GM18507 (cell line): ENCODE results near the gene AR.

ENCODE experiments used
- DNase-seq: peaks from one replicate; pipeline ENCODE4 v3.0.0; 2011; ENCODE audit warnings: low read depth; ENCODE audit not compliant: insufficient read length; ENCODE audit errors: extremely low spot score
- FAIRE-seq: peaks from 2 replicates; lab custom pipeline; 2011; peaks lifted over from hg19 to GRCh38; lab: Jason Lieb, UNC

The AR gene

DNA sequence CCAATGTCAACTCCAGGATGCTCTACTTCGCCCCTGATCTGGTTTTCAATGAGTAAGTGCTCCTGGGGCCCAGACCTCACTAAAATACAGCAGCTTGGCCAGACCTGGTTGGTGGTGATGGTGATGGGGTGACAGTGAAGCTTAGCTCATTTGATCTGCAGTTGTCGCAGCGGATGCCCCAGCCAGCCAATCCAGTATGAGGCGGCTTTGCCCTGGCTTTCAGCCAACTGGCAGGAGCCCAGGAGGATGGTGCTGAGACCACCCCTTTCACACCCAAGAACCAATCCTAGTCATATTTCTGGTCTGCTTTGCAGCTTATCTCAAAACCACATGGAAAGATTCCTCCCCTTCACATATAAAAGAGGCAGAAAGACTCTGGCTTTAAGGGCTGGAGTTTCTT is 173.8 kb downstream of the AR start:
- DNase-seq (no peak), FAIRE-seq (no peak)

- no peak for FAIRE-seq
Observed at GRCh38 chrX:67718926-67719325, 175.1 kb downstream of the AR start.

GRCh38 chrX:67720344-67720743 is 176.5 kb downstream of the AR start:
- DNase-seq (no peak), FAIRE-seq (no peak)

More at GRCh38 chrX:67718926-67719325, 175.1 kb downstream of the AR start:
- DNase-seq = no peak

DNA sequence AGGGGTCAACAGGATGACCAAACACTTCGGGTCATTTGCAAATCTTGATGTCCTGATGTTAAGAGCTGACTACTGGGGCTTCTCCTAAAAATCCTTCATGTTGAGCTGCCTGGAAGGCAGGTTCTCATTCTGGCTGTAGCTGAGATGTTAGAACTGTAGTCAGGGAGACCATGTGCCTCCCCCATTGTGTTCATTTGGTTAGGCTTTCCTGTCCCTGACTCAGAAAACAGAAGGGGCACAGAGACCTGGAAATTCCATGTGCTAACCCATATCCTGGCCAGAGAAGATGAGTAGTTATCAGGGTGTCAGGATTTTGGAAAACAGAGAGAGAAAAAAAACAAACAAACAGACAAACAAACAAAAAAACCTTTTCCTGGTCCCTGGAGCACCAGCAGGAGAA is 177.5 kb downstream of the AR start:
- FAIRE-seq = no peak
- no peak for DNase-seq

DNA sequence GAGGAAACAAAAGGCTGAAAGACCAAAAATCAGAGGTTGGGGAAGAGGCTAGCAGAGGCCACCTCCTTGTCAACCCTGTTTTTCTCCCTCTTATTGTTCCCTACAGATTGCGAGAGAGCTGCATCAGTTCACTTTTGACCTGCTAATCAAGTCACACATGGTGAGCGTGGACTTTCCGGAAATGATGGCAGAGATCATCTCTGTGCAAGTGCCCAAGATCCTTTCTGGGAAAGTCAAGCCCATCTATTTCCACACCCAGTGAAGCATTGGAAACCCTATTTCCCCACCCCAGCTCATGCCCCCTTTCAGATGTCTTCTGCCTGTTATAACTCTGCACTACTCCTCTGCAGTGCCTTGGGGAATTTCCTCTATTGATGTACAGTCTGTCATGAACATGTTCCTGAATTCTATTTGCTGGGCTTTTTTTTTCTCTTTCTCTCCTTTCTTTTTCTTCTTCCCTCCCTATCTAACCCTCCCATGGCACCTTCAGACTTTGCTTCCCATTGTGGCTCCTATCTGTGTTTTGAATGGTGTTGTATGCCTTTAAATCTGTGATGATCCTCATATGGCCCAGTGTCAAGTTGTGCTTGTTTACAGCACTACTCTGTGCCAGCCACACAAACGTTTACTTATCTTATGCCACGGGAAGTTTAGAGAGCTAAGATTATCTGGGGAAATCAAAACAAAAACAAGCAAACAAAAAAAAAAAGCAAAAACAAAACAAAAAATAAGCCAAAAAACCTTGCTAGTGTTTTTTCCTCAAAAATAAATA is 179.9 kb downstream of the AR start:
- no peak for DNase-seq
- FAIRE-seq = no peak

GRCh38 chrX:67724359-67725110 is 180.7 kb downstream of the AR start:
- FAIRE-seq (no peak), DNase-seq (no peak)

DNA sequence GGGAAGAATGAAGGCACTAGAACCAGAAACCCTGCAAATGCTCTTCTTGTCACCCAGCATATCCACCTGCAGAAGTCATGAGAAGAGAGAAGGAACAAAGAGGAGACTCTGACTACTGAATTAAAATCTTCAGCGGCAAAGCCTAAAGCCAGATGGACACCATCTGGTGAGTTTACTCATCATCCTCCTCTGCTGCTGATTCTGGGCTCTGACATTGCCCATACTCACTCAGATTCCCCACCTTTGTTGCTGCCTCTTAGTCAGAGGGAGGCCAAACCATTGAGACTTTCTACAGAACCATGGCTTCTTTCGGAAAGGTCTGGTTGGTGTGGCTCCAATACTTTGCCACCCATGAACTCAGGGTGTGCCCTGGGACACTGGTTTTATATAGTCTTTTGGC is 181.7 kb downstream of the AR start:
- FAIRE-seq = no peak

DNA sequence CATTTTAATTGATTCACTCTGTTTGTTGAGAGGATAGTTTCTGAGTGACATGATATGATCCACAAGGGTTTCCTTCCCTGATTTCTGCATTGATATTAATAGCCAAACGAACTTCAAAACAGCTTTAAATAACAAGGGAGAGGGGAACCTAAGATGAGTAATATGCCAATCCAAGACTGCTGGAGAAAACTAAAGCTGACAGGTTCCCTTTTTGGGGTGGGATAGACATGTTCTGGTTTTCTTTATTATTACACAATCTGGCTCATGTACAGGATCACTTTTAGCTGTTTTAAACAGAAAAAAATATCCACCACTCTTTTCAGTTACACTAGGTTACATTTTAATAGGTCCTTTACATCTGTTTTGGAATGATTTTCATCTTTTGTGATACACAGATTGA is 182.2 kb downstream of the AR start:
- FAIRE-seq = no peak

More for the DNA sequence above, 181.7 kb downstream of the AR start:
- no peak for DNase-seq

DNA sequence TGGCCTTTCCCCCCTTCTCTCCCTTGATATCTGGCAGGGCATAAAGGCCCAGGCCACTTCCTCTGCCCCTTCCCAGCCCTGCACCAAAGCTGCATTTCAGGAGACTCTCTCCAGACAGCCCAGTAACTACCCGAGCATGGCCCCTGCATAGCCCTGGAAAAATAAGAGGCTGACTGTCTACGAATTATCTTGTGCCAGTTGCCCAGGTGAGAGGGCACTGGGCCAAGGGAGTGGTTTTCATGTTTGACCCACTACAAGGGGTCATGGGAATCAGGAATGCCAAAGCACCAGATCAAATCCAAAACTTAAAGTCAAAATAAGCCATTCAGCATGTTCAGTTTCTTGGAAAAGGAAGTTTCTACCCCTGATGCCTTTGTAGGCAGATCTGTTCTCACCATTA is 183.8 kb downstream of the AR start:
- FAIRE-seq = no peak
- no peak for DNase-seq

More for the DNA sequence above, 182.2 kb downstream of the AR start:
- no peak for DNase-seq

DNA sequence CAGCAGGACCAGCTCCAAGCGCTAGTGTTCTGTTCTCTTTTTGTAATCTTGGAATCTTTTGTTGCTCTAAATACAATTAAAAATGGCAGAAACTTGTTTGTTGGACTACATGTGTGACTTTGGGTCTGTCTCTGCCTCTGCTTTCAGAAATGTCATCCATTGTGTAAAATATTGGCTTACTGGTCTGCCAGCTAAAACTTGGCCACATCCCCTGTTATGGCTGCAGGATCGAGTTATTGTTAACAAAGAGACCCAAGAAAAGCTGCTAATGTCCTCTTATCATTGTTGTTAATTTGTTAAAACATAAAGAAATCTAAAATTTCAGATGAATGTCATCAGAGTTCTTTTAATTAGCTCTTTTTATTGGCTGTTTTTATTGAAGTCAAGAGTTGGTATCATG is 186.5 kb downstream of the AR start:
- FAIRE-seq (no peak), DNase-seq (no peak)

DNA sequence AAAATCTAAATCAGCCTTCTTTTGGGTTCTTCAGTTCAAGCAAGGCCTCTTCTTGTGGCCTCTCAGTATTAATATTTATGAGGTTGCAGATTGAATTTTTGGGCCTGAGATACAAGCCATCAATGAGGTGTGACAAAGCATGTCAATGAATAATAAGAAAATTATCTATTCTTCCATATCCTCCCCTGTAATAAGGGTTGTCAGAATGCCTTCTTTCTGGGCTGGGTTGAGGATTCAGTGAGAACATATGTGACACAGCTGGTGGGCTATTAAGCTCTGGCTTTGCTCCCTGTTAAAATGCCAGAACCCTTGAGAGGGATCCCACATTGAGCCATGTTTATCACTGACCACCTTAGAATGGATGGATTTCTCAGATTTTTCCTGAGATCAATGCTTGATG is 187.2 kb downstream of the AR start:
- FAIRE-seq = no peak

DNA sequence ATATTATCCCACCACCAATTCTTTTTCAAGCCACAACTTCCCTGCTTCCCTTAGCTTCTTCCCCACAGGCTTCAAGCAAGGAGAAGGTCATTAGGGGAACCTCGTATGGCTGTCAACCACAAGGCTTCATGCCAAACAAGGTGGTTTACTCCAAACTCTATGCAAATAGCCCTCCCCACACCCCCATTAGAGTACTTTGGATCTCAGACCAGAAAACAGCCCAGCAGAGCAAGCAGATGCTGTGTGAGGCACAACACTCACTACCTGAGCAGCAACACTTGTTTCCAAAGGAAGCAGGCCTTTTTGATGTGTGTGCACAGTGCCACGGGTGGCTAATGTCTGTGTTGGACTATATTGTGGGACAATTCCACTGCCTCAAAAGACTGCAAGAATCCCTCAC is 189.0 kb downstream of the AR start:
- FAIRE-seq (no peak), DNase-seq (no peak)

More for the DNA sequence above, 187.2 kb downstream of the AR start:
- no peak for DNase-seq

- FAIRE-seq (no peak), DNase-seq (no peak)
Observed at GRCh38 chrX:67734111-67734753, 190.4 kb downstream of the AR start.

DNA sequence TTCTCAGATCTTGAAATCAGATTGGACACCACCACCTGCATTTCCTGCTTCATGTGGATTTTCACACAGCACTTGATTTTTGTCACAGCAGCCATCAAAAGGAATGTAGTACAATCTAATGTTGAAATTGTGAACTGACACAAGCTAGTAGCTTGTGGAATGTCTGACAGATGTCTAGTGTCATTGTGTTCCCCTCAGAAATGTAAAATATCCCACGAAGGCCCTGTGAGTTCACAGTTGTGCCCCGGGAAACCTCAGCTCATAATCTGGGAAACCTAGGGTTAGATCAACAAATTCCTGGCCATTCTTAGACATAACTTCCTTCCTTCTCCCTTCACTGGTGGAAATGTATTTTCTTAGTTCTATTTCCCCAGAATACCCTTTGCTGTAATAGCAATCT is 205.7 kb downstream of the AR start:
- FAIRE-seq = no peak
- DNase-seq = no peak

GRCh38 chrX:67750694-67751093 is 206.9 kb downstream of the AR start:
- FAIRE-seq (no peak), DNase-seq (no peak)

DNA sequence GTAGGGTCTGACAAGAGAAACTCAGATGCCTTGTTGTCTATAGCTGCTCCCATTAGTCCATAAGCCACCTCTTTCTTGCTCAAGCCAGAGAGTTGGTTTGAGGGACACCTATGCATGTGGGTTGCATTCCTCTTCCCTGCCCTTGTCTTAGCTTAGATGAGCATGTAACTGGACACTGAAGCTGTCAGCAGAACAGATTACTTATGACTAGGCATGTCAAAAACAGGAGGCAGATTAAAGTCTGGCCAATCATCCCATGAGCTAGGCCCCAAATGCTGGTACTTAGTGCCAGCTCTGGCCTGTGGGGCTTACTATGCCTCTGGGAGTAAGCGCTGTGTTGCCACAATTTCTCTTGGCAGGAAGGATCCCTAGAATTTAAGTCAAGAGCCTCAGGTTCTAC is 215.2 kb downstream of the AR start:
- FAIRE-seq = no peak
- DNase-seq = no peak

- no peak for DNase-seq
- no peak for FAIRE-seq
Observed at GRCh38 chrX:67777148-67777547, 233.3 kb downstream of the AR start.

DNA sequence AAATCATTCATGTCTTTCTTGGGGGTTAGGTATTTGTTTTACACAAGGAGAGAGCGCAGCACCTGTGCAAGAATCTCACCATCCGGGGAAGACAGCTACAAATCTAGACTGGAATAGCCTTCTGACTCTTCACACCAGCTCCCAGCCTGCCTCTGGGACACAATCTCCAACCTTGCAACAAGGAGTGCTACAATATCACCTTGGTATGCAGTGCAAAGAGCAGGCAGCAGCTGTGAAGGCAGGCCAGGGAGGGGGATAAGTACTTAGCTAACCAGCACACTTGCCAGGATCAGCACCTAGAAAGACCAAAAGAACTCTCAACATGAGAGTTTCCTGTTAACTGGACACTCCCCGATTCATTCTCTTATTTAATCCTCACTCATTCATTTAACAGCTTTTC is 235.3 kb downstream of the AR start:
- no peak for DNase-seq
- FAIRE-seq = no peak
